Activated B cell treated with CpG ODN at 0.5 μM for 24 hours (primary cell): ENCODE results near the gene ODF2. TPM values are rescaled to one million over a fixed set of nuclear protein-coding genes. Genes with fewer than 3 reads are reported as not detected.
A peak's percentile ranks its signal among the peaks of the same experiment; 100 is the strongest.

Experiments
- ATAC-seq: fragments of 200-7000 bp; cut with Tn5 transposase; one replicate; pipeline ENCODE4 v1.10.0; 2021; ENCODE audit warnings: low read depth, mild to moderate bottlenecking, moderate library complexity
- CTCF ChIA-PET: fragments of 350-600 bp; sonication (Branson Sonifier 250); formaldehyde crosslinking; loops from one replicate; lab custom pipeline; 2021; ENCODE audit warnings: antibody characterized with exemption; lab: Charles Lee
- POLR2A ChIA-PET: fragments of 350-600 bp; sonication (Branson Sonifier 250); formaldehyde crosslinking; loops from one replicate; lab custom pipeline; 2021; ENCODE audit warnings: antibody characterized with exemption; lab: Charles Lee
- DNase-seq: peaks from one replicate; pipeline ENCODE4 v3.0.0; 2022
- H3K27ac Mint-ChIP-seq: one replicate; pipeline ENCODE4 v1.8.0; 2020; ENCODE audit warnings: mixed read lengths
- H3K27me3 Mint-ChIP-seq: one replicate; pipeline ENCODE4 v1.8.0; 2021; ENCODE audit warnings: mixed read lengths
- H3K36me3 Mint-ChIP-seq: one replicate; pipeline ENCODE4 v1.8.0; 2021; ENCODE audit warnings: low read depth, mixed read lengths
- H3K4me1 Mint-ChIP-seq: one replicate; pipeline ENCODE4 v1.8.0; 2021; ENCODE audit warnings: mixed read lengths
- H3K4me3 Mint-ChIP-seq: one replicate; pipeline ENCODE4 v1.8.0; 2020; ENCODE audit warnings: mild to moderate bottlenecking, mixed read lengths
- H3K9me3 Mint-ChIP-seq: one replicate; pipeline ENCODE4 v1.8.0; 2020; ENCODE audit warnings: mixed read lengths
- CTCF ChIP-seq: fragments of 200-600 bp; IDR thresholded peaks from one replicate; pipeline ENCODE4 v1.8.0; 2022; ENCODE audit warnings: antibody characterized with exemption, mild to moderate bottlenecking
- intact Hi-C: fragments of 100-400 bp; cut with micrococcal nuclease; formaldehyde crosslinking; loops from one replicate; pipeline ENCODE4 v1.15.1; 2024
- total RNA-seq: library from RNA; stranded (reverse); gene quantifications from 2 replicates; pipeline ENCODE4 v1.2.3, GENCODE V29; 2022

The ODF2 gene
- total RNA-seq, 1 donor from 2014 or later, result 45.7 TPM

DNA sequence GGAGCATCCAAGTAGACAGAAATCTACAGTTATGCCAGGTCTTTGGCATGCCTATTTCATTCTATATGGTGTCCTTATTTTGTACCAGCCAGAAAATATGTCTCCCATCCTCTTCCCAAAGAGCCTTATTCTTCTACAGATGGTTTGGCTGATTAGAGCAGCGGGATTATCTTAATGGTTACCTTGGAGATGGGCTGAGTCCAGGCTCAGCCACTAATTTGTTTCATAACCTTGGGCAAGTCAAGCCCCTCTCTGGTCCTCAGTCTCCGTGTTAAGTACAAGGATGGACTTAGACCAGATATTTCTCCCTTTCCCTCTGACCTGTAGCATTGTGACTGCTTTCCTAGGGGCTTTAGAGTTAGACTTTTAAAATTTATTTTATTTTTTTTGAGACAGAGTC is 37.6 kb downstream of the ODF2 start:
- Mint-ChIP-seq H3K9me3 (no peaks in the 10 kb centered on the region), H3K4me3 (no peak overlapping the region), H3K27me3 (no peaks in the 10 kb centered on the region), H3K36me3 (peaks cover 62% of the 10 kb centered on the region), H3K27ac (no peak overlapping the region), H3K4me1 (peaks cover 8% of the 10 kb centered on the region)
- intact Hi-C loops, result no loop called here
- CTCF ChIA-PET, result no interaction called here
- DNase-seq (no peak), ATAC-seq (no peak)
- TF ChIP-seq CTCF, result no peak
- POLR2A ChIA-PET, result no interaction called here

- peak overlapping the region; percentile 18 for H3K27ac Mint-ChIP-seq
- DNase-seq (no peak), ATAC-seq (peak; percentile 37)
- no peak for TF ChIP-seq CTCF
- H3K4me1 Mint-ChIP-seq, result peaks cover 8% of the 10 kb centered on the region
- ChIA-PET CTCF (no interaction called here), POLR2A (interaction anchor here (0.7 kb wide), 1 partner anchor 11 kb away, joined by 4 read pairs; the partner anchor contains the start of gene GLE1)
- H3K27me3 Mint-ChIP-seq, result no peaks in the 10 kb centered on the region
- no peaks in the 10 kb centered on the region for H3K9me3 Mint-ChIP-seq
- H3K4me3 Mint-ChIP-seq, result no peak overlapping the region
- peaks cover 64% of the 10 kb centered on the region for H3K36me3 Mint-ChIP-seq
- intact Hi-C loops, result no loop called here
These were observed 38.4 kb downstream of the ODF2 start for GRCh38 chr9:128494108-128494745.

- H3K27ac Mint-ChIP-seq, result peak overlapping the region; percentile 18
These were observed 38.9 kb downstream of the ODF2 start for GRCh38 chr9:128494746-128495129.

GRCh38 chr9:128495296-128495695 is 39.5 kb downstream of the ODF2 start:
- H3K9me3 Mint-ChIP-seq, result no peaks in the 10 kb centered on the region
- H3K4me1 Mint-ChIP-seq, result peaks cover 8% of the 10 kb centered on the region
- intact Hi-C loops, result no loop called here
- ChIA-PET POLR2A (no interaction called here), CTCF (no interaction called here)
- ATAC-seq (no peak), DNase-seq (no peak)
- H3K27ac Mint-ChIP-seq, result no peak overlapping the region
- TF ChIP-seq CTCF, result no peak
- H3K36me3 Mint-ChIP-seq, result peaks cover 64% of the 10 kb centered on the region
- no peak overlapping the region for H3K4me3 Mint-ChIP-seq
- H3K27me3 Mint-ChIP-seq, result no peaks in the 10 kb centered on the region

More at GRCh38 chr9:128494746-128495129, 38.9 kb downstream of the ODF2 start:
- ChIA-PET POLR2A (interaction anchor here (0.7 kb wide), 1 partner anchor 10 kb away, joined by 4 read pairs; the partner anchor contains the start of gene GLE1), CTCF (no interaction called here)
- peaks cover 8% of the 10 kb centered on the region for H3K4me1 Mint-ChIP-seq
- no peaks in the 10 kb centered on the region for H3K9me3 Mint-ChIP-seq
- no peak for TF ChIP-seq CTCF
- intact Hi-C loops, result no loop called here
- peaks cover 64% of the 10 kb centered on the region for H3K36me3 Mint-ChIP-seq
- no peak for ATAC-seq
- H3K27me3 Mint-ChIP-seq, result no peaks in the 10 kb centered on the region
- DNase-seq, result no peak
- H3K4me3 Mint-ChIP-seq, result no peak overlapping the region

GRCh38 chr9:128495804-128496417 is 40.1 kb downstream of the ODF2 start:
- Mint-ChIP-seq H3K36me3 (peaks cover 67% of the 10 kb centered on the region), H3K4me3 (no peak overlapping the region), H3K9me3 (no peaks in the 10 kb centered on the region), H3K27me3 (no peaks in the 10 kb centered on the region), H3K27ac (no peak overlapping the region), H3K4me1 (peaks cover 8% of the 10 kb centered on the region)
- ChIA-PET CTCF (no interaction called here), POLR2A (no interaction called here)
- intact Hi-C loops, result no loop called here
- TF ChIP-seq CTCF, result no peak
- no peak for DNase-seq
- ATAC-seq, result no peak
